GM23338 (cell line): ENCODE results near the gene FBXW4. TPM values are rescaled to one million over a fixed set of nuclear protein-coding genes. Genes with fewer than 3 reads are reported as not detected.

Source experiments
- ATAC-seq: fragments of 200-7000 bp; cut with Tn5 transposase; 3 replicates; pipeline ENCODE4 v1.9.1; 2020
- DNase-seq: peaks from one replicate; pipeline ENCODE4 v3.0.0-alpha.2; 2015; ENCODE audit warnings: low spot score
- H2AFZ ChIP-seq: fragments of 200-600 bp; sonication (generic); 2 replicates; pipeline ENCODE4 v1.8.0; 2016; ENCODE audit warnings: antibody characterized with exemption, mild to moderate bottlenecking, moderate library complexity
- H3F3A ChIP-seq: fragments of 200-600 bp; sonication (generic); replicated peaks from 2 replicates; pipeline ENCODE4 v1.8.0; 2017; ENCODE audit warnings: antibody characterized with exemption, mixed run types, low read depth
- H3K27ac ChIP-seq: fragments of 200-600 bp; sonication (generic); 2 replicates; pipeline ENCODE4 v1.6.1; 2016; ENCODE audit warnings: low read depth
- H3K27me3 ChIP-seq: fragments of 200-600 bp; sonication (generic); 2 replicates; pipeline ENCODE4 v1.8.0; 2016; ENCODE audit warnings: mild to moderate bottlenecking, mixed run types, moderate library complexity; ENCODE audit not compliant: insufficient read depth
- H3K36me3 ChIP-seq: fragments of 200-600 bp; sonication (generic); 2 replicates; pipeline ENCODE4 v1.8.0; 2016; ENCODE audit warnings: mild to moderate bottlenecking; ENCODE audit not compliant: insufficient read depth
- H3K4me1 ChIP-seq: fragments of 200-600 bp; sonication (generic); 2 replicates; pipeline ENCODE4 v1.8.0; 2016; ENCODE audit warnings: mild to moderate bottlenecking, moderate library complexity; ENCODE audit not compliant: insufficient read depth
- H3K4me2 ChIP-seq: fragments of 200-600 bp; sonication (generic); 2 replicates; pipeline ENCODE4 v1.7.1; 2017; ENCODE audit warnings: mixed run types
- H3K4me3 ChIP-seq: fragments of 200-600 bp; sonication (generic); 2 replicates; pipeline ENCODE4 v1.6.1; 2016; ENCODE audit warnings: mixed run types
- H3K79me2 ChIP-seq: fragments of 200-600 bp; sonication (generic); replicated peaks from 2 replicates; pipeline ENCODE4 v1.8.0; 2017; ENCODE audit warnings: mild to moderate bottlenecking; ENCODE audit not compliant: insufficient read depth
- H3K9me2 ChIP-seq: fragments of 200-600 bp; sonication (generic); 2 replicates; pipeline ENCODE4 v1.8.0; 2017; ENCODE audit not compliant: insufficient read depth
- H4K20me1 ChIP-seq: fragments of 200-600 bp; sonication (generic); replicated peaks from 2 replicates; pipeline ENCODE4 v1.8.0; 2017; ENCODE audit warnings: mild to moderate bottlenecking; ENCODE audit not compliant: insufficient read depth
- H3K27ac Mint-ChIP-seq: 2 replicates; pipeline ENCODE4 v1.8.0; 2020; ENCODE audit warnings: inconsistent platforms, mild to moderate bottlenecking, moderate library complexity, mixed read lengths
- H3K27me3 Mint-ChIP-seq: 3 replicates; pipeline ENCODE4 v1.8.0; 2022; ENCODE audit warnings: low read depth, mild to moderate bottlenecking, moderate library complexity, mixed read lengths, inconsistent platforms; ENCODE audit not compliant: insufficient read depth, poor library complexity
- H3K36me3 Mint-ChIP-seq: 3 replicates; pipeline ENCODE4 v1.8.0; 2021; ENCODE audit warnings: low read depth, mild to moderate bottlenecking, inconsistent platforms, moderate library complexity, mixed read lengths
- H3K4me1 Mint-ChIP-seq: 3 replicates; pipeline ENCODE4 v1.8.0; 2020; ENCODE audit warnings: mild to moderate bottlenecking, inconsistent platforms, mixed read lengths
- H3K4me3 Mint-ChIP-seq: 3 replicates; pipeline ENCODE4 v1.8.0; 2021; ENCODE audit warnings: moderate library complexity, mild to moderate bottlenecking, inconsistent platforms, mixed read lengths
- H3K9me3 Mint-ChIP-seq: 3 replicates; pipeline ENCODE4 v1.8.0; 2020; ENCODE audit warnings: moderate library complexity, mild to moderate bottlenecking, inconsistent platforms, mixed read lengths
- CREB1 ChIP-seq: fragments of 250-450 bp; sonication (Bioruptor Pico); IDR thresholded peaks from 2 replicates; pipeline ENCODE4 v1.5.0; 2020; ENCODE audit warnings: low read depth, mild to moderate bottlenecking, moderate library complexity
- CTCF ChIP-seq, 2 experiments: fragments of 200-600 bp in 1 of 2; sonication (generic) in 1 of 2; conservative IDR thresholded peaks; 2 replicates each; pipeline versions ENCODE4 v1.5.1 to v1.6.1; 2016 to 2017; ENCODE audit warnings: antibody characterized with exemption in 2 of 2, low read depth in 2 of 2, mild to moderate bottlenecking in 2 of 2, moderate library complexity in 1 of 2
- ETS1 ChIP-seq: IDR thresholded peaks from 2 replicates; pipeline ENCODE4 v1.6.1; 2016; ENCODE audit warnings: antibody characterized with exemption
- EZH2 ChIP-seq: fragments of 200-600 bp; sonication (generic); IDR thresholded peaks from one replicate; pipeline ENCODE4 v1.8.0; 2017; ENCODE audit warnings: antibody characterized with exemption, mild to moderate bottlenecking, low read depth; ENCODE audit not compliant: unreplicated experiment
- EZH2phosphoT487 ChIP-seq: fragments of 200-600 bp; sonication (generic); IDR thresholded peaks from one replicate; pipeline ENCODE4 v1.8.1; 2018; ENCODE audit warnings: antibody characterized with exemption; ENCODE audit not compliant: unreplicated experiment
- JUNB ChIP-seq: IDR thresholded peaks from one replicate; pipeline ENCODE4 v1.6.1; 2016; ENCODE audit warnings: antibody characterized with exemption; ENCODE audit not compliant: unreplicated experiment
- NANOG ChIP-seq: IDR thresholded peaks from 2 replicates; pipeline ENCODE4 v1.6.1; 2016; ENCODE audit warnings: antibody characterized with exemption, borderline replicate concordance
- POLR2AphosphoS5 ChIP-seq: IDR thresholded peaks from 2 replicates; pipeline ENCODE4 v1.6.1; 2016; ENCODE audit warnings: antibody characterized with exemption, low read depth
- REST ChIP-seq: IDR thresholded peaks from one replicate; pipeline ENCODE4 v1.6.1; 2018; ENCODE audit warnings: antibody characterized with exemption; ENCODE audit not compliant: unreplicated experiment
- STAT1 ChIP-seq: IDR thresholded peaks from one replicate; pipeline ENCODE4 v1.6.1; 2016; ENCODE audit warnings: antibody characterized with exemption; ENCODE audit not compliant: unreplicated experiment
- ZNF114 ChIP-seq: fragments of 250-450 bp; sonication (Bioruptor Pico); IDR thresholded peaks from 2 replicates; pipeline ENCODE4 v1.5.0; 2020; ENCODE audit warnings: mild to moderate bottlenecking, moderate library complexity
- ZNF331 ChIP-seq: fragments of 250-450 bp; sonication (Bioruptor Pico); IDR thresholded peaks from 2 replicates; pipeline ENCODE4 v1.5.0; 2020; ENCODE audit warnings: low read depth, mild to moderate bottlenecking, moderate library complexity
- ZNF462 ChIP-seq: fragments of 250-450 bp; sonication (Bioruptor Pico); IDR thresholded peaks from 2 replicates; pipeline ENCODE4 v1.5.0; 2020; ENCODE audit warnings: mild to moderate bottlenecking, moderate library complexity
- polyA plus RNA-seq: library from polyadenylated mRNA; unstranded; fragments of >200 nt; fragmentation: Nextera tagmentation; extraction: Ambion mirVana; gene quantifications from 2 replicates; pipeline ENCODE4 v1.2.1, GENCODE V29; 2016
- total RNA-seq: library from RNA; depleted of rRNA; stranded (reverse); fragments of >200 nt; shearing (Covaris generic); gene quantifications from 2 replicates; pipeline ENCODE4 v1.2.3, GENCODE V29; 2014

Gene FBXW4
- total and polyA plus RNA-seq, 2 experiments from 2014 or later: 8.0 to 18.6 TPM

DNA sequence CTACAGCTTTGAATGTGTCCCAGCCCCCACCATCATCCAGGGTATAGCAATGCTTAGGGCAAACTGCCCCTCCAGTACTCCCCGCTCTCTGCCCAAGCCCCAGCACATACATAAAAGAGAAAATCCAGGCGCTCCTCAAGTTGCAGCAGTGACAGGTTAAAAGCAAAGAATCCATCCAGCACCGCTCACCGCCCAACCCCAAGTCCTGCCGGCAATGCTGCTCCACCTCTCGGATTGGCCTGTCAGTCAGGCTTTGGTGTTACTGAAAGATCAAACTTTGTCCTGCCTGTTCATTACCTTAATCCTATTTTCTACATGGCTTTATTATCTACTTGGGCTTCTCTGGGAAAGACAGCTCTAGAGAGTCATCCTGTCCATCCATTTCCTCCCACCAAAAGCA lies 75.0 kb downstream of the FBXW4 start (continued):
- TF ChIP-seq CREB1 (CRISPR knock-in tag) (no peak), EZH2phosphoT487 (no peak)

DNA sequence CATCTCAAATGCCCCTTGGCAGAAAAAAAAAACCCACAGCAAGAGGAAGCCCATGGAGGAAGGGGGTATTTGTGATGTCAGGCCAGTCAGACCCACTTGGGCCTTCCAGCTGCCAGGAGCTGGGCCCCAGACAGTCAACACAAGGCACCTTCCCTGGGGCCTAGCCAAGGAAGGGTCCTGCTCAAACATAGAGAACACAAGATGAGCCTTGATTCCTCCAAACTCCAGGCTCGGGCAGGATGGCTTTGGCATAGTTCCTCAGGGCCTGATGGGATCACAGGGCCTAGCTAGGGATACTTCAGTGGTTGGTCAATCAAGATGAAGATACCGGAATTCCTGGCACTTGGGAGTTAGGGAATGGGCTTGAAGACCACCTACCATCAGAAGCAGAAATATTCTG lies 76.1 kb downstream of the FBXW4 start:
- ATAC-seq (no peak), DNase-seq (no peak)
- Mint-ChIP-seq H3K4me1 (peaks cover 31% of the 10 kb centered on the region), H3K36me3 (peaks cover 7% of the 10 kb centered on the region), H3K27me3 (peaks cover 17% of the 10 kb centered on the region), H3K9me3 (no peaks in the 10 kb centered on the region), H3K27ac (no peak overlapping the region), H3K4me3 (no peak overlapping the region)
- Histone ChIP-seq H3K9me2 (no peaks in the 10 kb centered on the region), H3K27ac (no peak overlapping the region), H3K4me3 (no peak overlapping the region), H2AFZ (no peak overlapping the region), H3K4me1 (peaks cover 23% of the 10 kb centered on the region), H3K79me2 (no peaks in the 10 kb centered on the region), H4K20me1 (no peaks in the 10 kb centered on the region), H3K4me2 (no peak overlapping the region), H3F3A (no peaks in the 10 kb centered on the region), H3K27me3 (no peaks in the 10 kb centered on the region), H3K36me3 (peaks cover 3% of the 10 kb centered on the region; the same call in 1 of the 2 replicates)
- no peak for TF ChIP-seq JUNB
- no peak for TF ChIP-seq EZH2
- no peak for TF ChIP-seq ETS1
- TF ChIP-seq ZNF114 (CRISPR knock-in tag): no peak
- TF ChIP-seq CTCF (conservative IDR thresholded peaks at IDR 0.05; ENCODE audit: low read depth in 2 of 2): no peak
- no peak for TF ChIP-seq ZNF331 (CRISPR knock-in tag)
- no peak for TF ChIP-seq STAT1
- no peak for TF ChIP-seq ZNF462 (CRISPR knock-in tag)
- no peak for TF ChIP-seq NANOG
- TF ChIP-seq REST: no peak
- TF ChIP-seq CREB1 (CRISPR knock-in tag): no peak
- no peak for TF ChIP-seq POLR2AphosphoS5
- no peak for TF ChIP-seq EZH2phosphoT487
